Loucy (cell line): ENCODE measurements around the gene CLSTN2.

Experiments used
- H2AFZ ChIP-seq: fragments of 200-600 bp; sonication (generic); 2 replicates; pipeline ENCODE4 v1.6.0; 2016; ENCODE audit warnings: antibody characterized with exemption, mild to moderate bottlenecking, low read length, moderate library complexity
- H3F3A ChIP-seq: fragments of 200-600 bp; 2 replicates; pipeline ENCODE4 v1.6.0; 2016; ENCODE audit warnings: antibody characterized with exemption, low read depth, mild to moderate bottlenecking
- H3K27me3 ChIP-seq: fragments of 200-600 bp; sonication (generic); 2 replicates; pipeline ENCODE4 v1.6.1; 2014; ENCODE audit warnings: low read length, mild to moderate bottlenecking; ENCODE audit not compliant: insufficient read depth, poor library complexity, severe bottlenecking
- H3K36me3 ChIP-seq: fragments of 200-600 bp; sonication (generic); 2 replicates; pipeline ENCODE4 v1.6.1; 2016; ENCODE audit warnings: low read length; ENCODE audit not compliant: insufficient read depth
- H3K4me1 ChIP-seq: fragments of 200-600 bp; sonication (generic); 2 replicates; pipeline ENCODE4 v1.5.1; 2014; ENCODE audit warnings: low read length, mild to moderate bottlenecking; ENCODE audit not compliant: insufficient read depth, poor library complexity, severe bottlenecking
- H3K4me2 ChIP-seq: fragments of 200-600 bp; sonication (generic); 2 replicates; pipeline ENCODE4 v1.6.0; 2014; ENCODE audit warnings: antibody characterized with exemption, low read length, low read depth, mild to moderate bottlenecking; ENCODE audit not compliant: poor library complexity, severe bottlenecking
- H3K4me3 ChIP-seq: fragments of 200-600 bp; sonication (generic); 2 replicates; pipeline ENCODE4 v1.5.1; 2014; ENCODE audit warnings: low read length, mild to moderate bottlenecking, mixed read lengths; ENCODE audit not compliant: poor library complexity, severe bottlenecking
- H3K79me2 ChIP-seq: fragments of 200-600 bp; sonication (generic); 2 replicates; pipeline ENCODE4 v1.6.1; 2014; ENCODE audit warnings: low read length; ENCODE audit not compliant: insufficient read depth
- H3K9ac ChIP-seq: fragments of 200-600 bp; sonication (generic); 2 replicates; pipeline ENCODE4 v1.6.0; 2014; ENCODE audit warnings: mild to moderate bottlenecking, low read depth, low read length, moderate library complexity; ENCODE audit not compliant: poor library complexity, severe bottlenecking
- H3K9me2 ChIP-seq: fragments of 200-600 bp; sonication (generic); replicated peaks from 2 replicates; pipeline ENCODE4 v1.6.1; 2016; ENCODE audit warnings: low read depth, low read length, mixed read lengths
- H3K9me3 ChIP-seq: fragments of 200-600 bp; sonication (generic); 2 replicates; pipeline ENCODE4 v1.6.1; 2014; ENCODE audit warnings: mild to moderate bottlenecking, antibody characterized with exemption, low read length, low read depth; ENCODE audit not compliant: insufficient read depth
- H4K20me1 ChIP-seq: fragments of 200-600 bp; sonication (generic); 2 replicates; pipeline ENCODE4 v1.6.0; 2014; ENCODE audit warnings: antibody characterized with exemption, low read length, mild to moderate bottlenecking; ENCODE audit not compliant: insufficient read depth, poor library complexity, severe bottlenecking
- CTCF ChIP-seq: fragments of 200-600 bp; sonication (generic); conservative IDR thresholded peaks from 2 replicates; pipeline ENCODE4 v1.5.1; 2014; ENCODE audit warnings: mild to moderate bottlenecking, antibody characterized with exemption, low read length
- EZH2phosphoT487 ChIP-seq: fragments of 200-600 bp; IDR thresholded peaks from 2 replicates; pipeline ENCODE4 v1.6.1; 2018; ENCODE audit warnings: antibody characterized with exemption, mild to moderate bottlenecking, moderate library complexity, borderline replicate concordance

The CLSTN2 gene

DNA sequence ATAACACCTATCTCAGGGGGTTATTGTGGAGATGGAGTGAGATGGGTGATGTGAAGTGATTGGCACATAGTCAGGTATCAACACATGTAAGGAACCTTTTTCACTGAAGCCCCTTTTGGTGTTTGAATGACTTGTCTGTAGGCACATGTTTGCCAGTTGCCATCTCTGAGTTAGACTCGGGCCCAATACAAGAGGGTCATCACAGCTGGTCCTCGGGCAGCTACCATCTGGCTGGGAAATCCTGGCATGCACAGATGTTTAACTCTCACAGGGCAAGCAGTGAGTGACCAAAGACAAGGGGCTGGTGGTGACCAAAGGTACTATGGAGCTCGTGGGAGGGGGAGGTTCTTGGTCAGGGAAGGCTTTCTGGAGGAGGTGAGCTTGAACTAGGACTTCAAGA is 118.8 kb downstream of the CLSTN2 start:
- H3K9me3 ChIP-seq: no peaks in the 10 kb centered on the region
- no peak overlapping the region for H2AFZ ChIP-seq
- no peak overlapping the region for H3K4me3 ChIP-seq
- no peaks in the 10 kb centered on the region for H4K20me1 ChIP-seq
- H3F3A ChIP-seq: no peaks in the 10 kb centered on the region
- no peaks in the 10 kb centered on the region for H3K79me2 ChIP-seq
- no peak overlapping the region for H3K9ac ChIP-seq
- H3K4me2 ChIP-seq: no peak overlapping the region
- no peaks in the 10 kb centered on the region for H3K9me2 ChIP-seq
- no peaks in the 10 kb centered on the region for H3K27me3 ChIP-seq
- H3K4me1 ChIP-seq: no peaks in the 10 kb centered on the region
- TF ChIP-seq EZH2phosphoT487 (no peak), CTCF (no peak)
- no peaks in the 10 kb centered on the region for H3K36me3 ChIP-seq

GRCh38 chr3:140055092-140055791 is 120.3 kb downstream of the CLSTN2 start:
- no peaks in the 10 kb centered on the region for H3K9me2 ChIP-seq
- H3K79me2 ChIP-seq: no peaks in the 10 kb centered on the region
- H2AFZ ChIP-seq: no peak overlapping the region
- H3F3A ChIP-seq: no peaks in the 10 kb centered on the region
- no peak overlapping the region for H3K4me3 ChIP-seq
- no peaks in the 10 kb centered on the region for H3K4me1 ChIP-seq
- no peaks in the 10 kb centered on the region for H4K20me1 ChIP-seq
- no peaks in the 10 kb centered on the region for H3K9me3 ChIP-seq
- TF ChIP-seq EZH2phosphoT487 (no peak), CTCF (no peak)
- H3K9ac ChIP-seq: no peak overlapping the region
- no peak overlapping the region for H3K4me2 ChIP-seq
- no peaks in the 10 kb centered on the region for H3K36me3 ChIP-seq
- no peaks in the 10 kb centered on the region for H3K27me3 ChIP-seq

- Histone ChIP-seq H3F3A (no peaks in the 10 kb centered on the region), H4K20me1 (no peaks in the 10 kb centered on the region), H3K36me3 (no peaks in the 10 kb centered on the region), H3K9ac (no peak overlapping the region), H3K4me1 (no peaks in the 10 kb centered on the region), H3K4me2 (no peak overlapping the region), H3K4me3 (no peak overlapping the region), H3K79me2 (no peaks in the 10 kb centered on the region), H3K9me3 (no peaks in the 10 kb centered on the region), H2AFZ (no peak overlapping the region), H3K9me2 (no peaks in the 10 kb centered on the region), H3K27me3 (no peaks in the 10 kb centered on the region)
- TF ChIP-seq CTCF: no peak
- TF ChIP-seq EZH2phosphoT487: no peak
Observed at GRCh38 chr3:140056047-140056446, 121.1 kb downstream of the CLSTN2 start.
